GM18526 (cell line): ENCODE measurements around the gene DCDC2C.

Source experiments
- POLR2A ChIP-seq: IDR thresholded peaks from 3 replicates; pipeline ENCODE4 v1.6.1; 2011; ENCODE audit not compliant: insufficient read length; ENCODE audit errors: extremely low read depth

The DCDC2C gene

GRCh38 chr2:3742743-3743508 is 39.6 kb downstream of the DCDC2C start:
- TF ChIP-seq POLR2A, result no peak

GRCh38 chr2:3743951-3744555 is 40.7 kb downstream of the DCDC2C start:
- TF ChIP-seq POLR2A, result no peak

GRCh38 chr2:3745920-3746319 is 42.5 kb downstream of the DCDC2C start:
- TF ChIP-seq POLR2A, result no peak

GRCh38 chr2:3747032-3747654 is 43.8 kb downstream of the DCDC2C start:
- no peak for TF ChIP-seq POLR2A

- TF ChIP-seq POLR2A, result no peak
Measured at GRCh38 chr2:3747826-3748225, 44.5 kb downstream of the DCDC2C start.

- no peak for TF ChIP-seq POLR2A
Measured at GRCh38 chr2:3749201-3749600, 45.8 kb downstream of the DCDC2C start.

GRCh38 chr2:3751251-3751650 is 47.9 kb downstream of the DCDC2C start:
- TF ChIP-seq POLR2A, result no peak

- no peak for TF ChIP-seq POLR2A
Measured at GRCh38 chr2:3751806-3752205, 48.4 kb downstream of the DCDC2C start.

- no peak for TF ChIP-seq POLR2A
Measured at GRCh38 chr2:3752376-3752775, 49.0 kb downstream of the DCDC2C start.

GRCh38 chr2:3753561-3753960 is 50.2 kb downstream of the DCDC2C start:
- no peak for TF ChIP-seq POLR2A

- TF ChIP-seq POLR2A, result no peak
Measured at GRCh38 chr2:3754280-3754679, 50.9 kb downstream of the DCDC2C start.

GRCh38 chr2:3754795-3755194 is 51.4 kb downstream of the DCDC2C start:
- no peak for TF ChIP-seq POLR2A

GRCh38 chr2:3755277-3755676 is 51.9 kb downstream of the DCDC2C start:
- no peak for TF ChIP-seq POLR2A

- no peak for TF ChIP-seq POLR2A
Measured at GRCh38 chr2:3756306-3756705, 52.9 kb downstream of the DCDC2C start.

GRCh38 chr2:3758906-3759305 is 55.5 kb downstream of the DCDC2C start:
- no peak for TF ChIP-seq POLR2A

GRCh38 chr2:3759331-3759730 is 56.0 kb downstream of the DCDC2C start:
- TF ChIP-seq POLR2A, result no peak
